PC-9 (cell line): ENCODE data around the gene PNMA6F. TPM values are rescaled to one million over a fixed set of nuclear protein-coding genes. Genes with fewer than 3 reads are reported as not detected.

ENCODE experiments used
- BruUV-seq: library from RNA; stranded (reverse); fragments of 400-500 nt; replicated peaks from 2 replicates; lab custom pipeline; 2021; lab: Mats Ljungman, UMichigan
- CTCF ChIA-PET: fragments of 300-600 bp; sonication (Branson Sonifier 250); formaldehyde crosslinking; loops from one replicate; lab custom pipeline; 2022; ENCODE audit warnings: antibody characterized with exemption; lab: Charles Lee
- POLR2A ChIA-PET: fragments of 300-600 bp; sonication (Branson Sonifier 250); formaldehyde crosslinking; loops from one replicate; lab custom pipeline; 2022; ENCODE audit warnings: antibody characterized with exemption; ENCODE audit not compliant: unreplicated experiment; lab: Charles Lee
- DNase-seq, 2 experiments: peaks; one replicate each; pipeline versions ENCODE4 v3.0.0 to v3.0.0-alpha.2; 2015 to 2022; ENCODE audit warnings: mixed read lengths in 1 of 2
- H2AFZ ChIP-seq: fragments of 200-600 bp; sonication (generic); 2 replicates; pipeline ENCODE4 v1.8.1; 2017; ENCODE audit warnings: antibody characterized with exemption
- H3F3A ChIP-seq: fragments of 200-600 bp; sonication (generic); 2 replicates; pipeline ENCODE4 v1.8.1; 2017; ENCODE audit warnings: antibody characterized with exemption, mild to moderate bottlenecking, low read depth; ENCODE audit not compliant: insufficient read depth
- H3K27ac ChIP-seq: fragments of 200-600 bp; sonication (generic); 2 replicates; pipeline ENCODE4 v1.6.1; 2016; ENCODE audit warnings: mixed run types
- H3K27me3 ChIP-seq: fragments of 200-600 bp; sonication (generic); 2 replicates; pipeline ENCODE4 v1.6.1; 2016; ENCODE audit warnings: low read depth, mixed run types; ENCODE audit not compliant: insufficient read depth
- H3K36me3 ChIP-seq: fragments of 200-600 bp; sonication (generic); 2 replicates; pipeline ENCODE4 v1.6.1; 2016; ENCODE audit warnings: low read depth, mixed run types
- H3K4me1 ChIP-seq: fragments of 200-600 bp; sonication (generic); replicated peaks from 2 replicates; pipeline ENCODE4 v1.6.1; 2016; ENCODE audit warnings: mixed run types; ENCODE audit not compliant: insufficient read depth
- H3K4me2 ChIP-seq: fragments of 200-600 bp; sonication (generic); 2 replicates; pipeline ENCODE4 v1.6.1; 2017; ENCODE audit warnings: mixed run types
- H3K4me3 ChIP-seq: fragments of 200-600 bp; sonication (generic); 2 replicates; pipeline ENCODE4 v1.6.1; 2016; ENCODE audit warnings: mixed run types
- H3K79me2 ChIP-seq: fragments of 200-600 bp; sonication (generic); 2 replicates; pipeline ENCODE4 v1.6.1; 2017; ENCODE audit warnings: low read depth, mixed run types
- H3K9me2 ChIP-seq: fragments of 200-600 bp; sonication (generic); 2 replicates; pipeline ENCODE4 v1.8.1; 2017; ENCODE audit warnings: mild to moderate bottlenecking; ENCODE audit not compliant: insufficient read depth
- H3K9me3 ChIP-seq: fragments of 200-600 bp; sonication (generic); 2 replicates; pipeline ENCODE4 v1.8.1; 2016; ENCODE audit warnings: low read depth; ENCODE audit not compliant: insufficient read depth
- H4K20me1 ChIP-seq: fragments of 200-600 bp; sonication (generic); 2 replicates; pipeline ENCODE4 v1.8.1; 2017; ENCODE audit not compliant: insufficient read depth
- CTCF ChIP-seq: fragments of 200-600 bp; sonication (generic); conservative IDR thresholded peaks from 2 replicates; pipeline ENCODE4 v1.6.1; 2017; ENCODE audit warnings: mixed run types, antibody characterized with exemption, mild to moderate bottlenecking, moderate library complexity
- EZH2 ChIP-seq: fragments of 200-600 bp; sonication (generic); IDR thresholded peaks from 2 replicates; pipeline ENCODE4 v1.8.0; 2017; ENCODE audit warnings: antibody characterized with exemption, low read depth
- intact Hi-C: fragments of 100-400 bp; cut with micrococcal nuclease; formaldehyde crosslinking; loops from one replicate; pipeline ENCODE4 v1.10.0; 2022; ENCODE audit not compliant: unreplicated experiment
- total RNA-seq: library from RNA; stranded (reverse); gene quantifications from 2 replicates; pipeline ENCODE4 v1.2.3, GENCODE V29; 2021

Gene PNMA6F
- total RNA-seq, 1 experiment from 2014 or later = not detected

DNA sequence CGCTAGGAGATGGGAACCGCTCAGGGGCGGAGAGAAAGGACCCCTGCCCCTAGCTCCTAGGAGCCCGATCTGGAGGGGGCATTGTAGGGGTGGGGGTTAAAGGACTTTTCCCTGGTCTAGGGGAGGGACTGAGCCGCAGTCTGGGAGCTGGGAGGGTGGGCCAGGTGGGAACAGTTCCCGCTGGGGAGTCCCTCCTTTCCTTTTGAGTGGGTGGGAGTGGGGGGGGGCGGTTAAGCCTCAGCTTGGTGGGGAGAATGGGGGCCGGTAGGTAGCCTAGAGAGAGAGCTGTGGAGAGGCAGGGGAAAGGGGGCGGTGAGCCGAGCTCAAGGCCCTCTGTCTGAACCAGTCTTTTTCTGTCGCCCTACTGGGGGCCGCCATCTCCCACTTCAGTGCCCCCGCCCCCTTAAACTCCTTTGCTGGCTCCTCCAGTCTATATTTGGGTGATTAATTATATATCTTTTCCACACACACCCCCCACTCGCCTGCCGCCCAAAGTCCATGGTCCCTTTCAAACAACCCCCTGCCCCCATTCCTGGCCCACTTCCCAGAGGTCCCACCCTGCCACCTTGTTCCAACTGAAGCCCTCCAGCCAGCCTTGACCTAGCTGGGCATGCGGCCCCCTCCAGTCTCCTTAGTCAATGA lies 13.2 kb upstream of the PNMA6F start:
- H3K4me3 ChIP-seq = peak overlapping the region; percentile 69
- no peaks in the 10 kb centered on the region for H3K9me2 ChIP-seq
- POLR2A ChIA-PET = interaction anchor here (0.5 to 0.6 kb wide), 2 partner anchors 30 to 265 kb away, joined by 3 to 5 read pairs; no protein-coding TSS in a partner anchor
- no peak for DNase-seq
- H3K4me1 ChIP-seq = no peaks in the 10 kb centered on the region
- no peaks in the 10 kb centered on the region for H3K9me3 ChIP-seq
- no peaks in the 10 kb centered on the region for H4K20me1 ChIP-seq
- no peak for TF ChIP-seq EZH2
- no peak for TF ChIP-seq CTCF
- BruUV-seq = no TSS peak
- peak overlapping the region; percentile 79 for H2AFZ ChIP-seq
- no peaks in the 10 kb centered on the region for H3K36me3 ChIP-seq
- no peaks in the 10 kb centered on the region for H3K79me2 ChIP-seq
- CTCF ChIA-PET = no interaction called here
- no peaks in the 10 kb centered on the region for H3F3A ChIP-seq
- H3K4me2 ChIP-seq = peak overlapping the region; percentile 78
- H3K27me3 ChIP-seq = no peaks in the 10 kb centered on the region; the same call in 1 of the 2 replicates
- intact Hi-C loops = no loop called here
- no peak overlapping the region for H3K27ac ChIP-seq

GRCh38 chrX:153333821-153334653 lies 12.5 kb upstream of the PNMA6F start, which contains the start of gene ZNF275:
Gene ZNF275, plus strand, starts transcription at chrX:153334153. Its CDS starts 2,527 bp downstream, at chrX:153336680.
- TF ChIP-seq CTCF = no peak
- TF ChIP-seq EZH2 = no peak
- H2AFZ ChIP-seq = peak within 1 kb of the TSS; percentile 79
- H3K27ac ChIP-seq = no peak within 1 kb of the TSS
- H3K36me3 ChIP-seq = no peaks in the 10 kb centered on the region
- BruUV-seq = no TSS peak
- CTCF ChIA-PET = interaction anchor here (0.6 to 1.0 kb wide), 2 partner anchors 10 to 302 kb away, joined by 3 to 4 read pairs; no protein-coding TSS in a partner anchor
- H3F3A ChIP-seq = no peaks in the 10 kb centered on the region
- H3K79me2 ChIP-seq = no peaks in the 10 kb centered on the region
- intact Hi-C loops = no loop called here
- H3K9me3 ChIP-seq = no peaks in the 10 kb centered on the region
- no peaks in the 10 kb centered on the region for H3K9me2 ChIP-seq
- POLR2A ChIA-PET = interaction anchor here (0.6 kb wide), 2 partner anchors 266 to 421 kb away, joined by 3 to 5 read pairs; no protein-coding TSS in a partner anchor
- H3K4me3 ChIP-seq = peak within 1 kb of the TSS; percentile 69
- peak; percentile 48 to 89 for DNase-seq
- H3K4me2 ChIP-seq = peak within 1 kb of the TSS; percentile 78
- H3K4me1 ChIP-seq = no peaks in the 10 kb centered on the region
- H3K27me3 ChIP-seq = no peaks in the 10 kb centered on the region; the same call in 1 of the 2 replicates
- H4K20me1 ChIP-seq = no peaks in the 10 kb centered on the region

- no peak for DNase-seq
Measured at GRCh38 chrX:153333266-153333665, 11.7 kb upstream of the PNMA6F start.

More at GRCh38 chrX:153333266-153333665, 11.7 kb upstream of the PNMA6F start:
- no peaks in the 10 kb centered on the region for H4K20me1 ChIP-seq
- no peak for TF ChIP-seq CTCF
- TF ChIP-seq EZH2 = no peak
- H3K9me3 ChIP-seq = no peaks in the 10 kb centered on the region
- H3K9me2 ChIP-seq = no peaks in the 10 kb centered on the region
- H2AFZ ChIP-seq = no peak overlapping the region
- H3K4me2 ChIP-seq = peak overlapping the region; percentile 74
- no peaks in the 10 kb centered on the region; the same call in none of the 2 replicates for H3K27me3 ChIP-seq
- no peak overlapping the region; the same call in 1 of the 2 replicates for H3K4me3 ChIP-seq
- POLR2A ChIA-PET = no interaction called here
- no TSS peak for BruUV-seq
- no peak overlapping the region for H3K27ac ChIP-seq
- CTCF ChIA-PET = interaction anchor here (0.6 to 1.0 kb wide), 2 partner anchors 10 to 301 kb away, joined by 3 to 4 read pairs; no protein-coding TSS in a partner anchor
- no peaks in the 10 kb centered on the region for H3K4me1 ChIP-seq
- no peaks in the 10 kb centered on the region for H3K36me3 ChIP-seq
- no peaks in the 10 kb centered on the region for H3K79me2 ChIP-seq
- H3F3A ChIP-seq = no peaks in the 10 kb centered on the region
- intact Hi-C loops = no loop called here
